HUES48 (cell line): ENCODE results near the gene RET.

Experiments used
- H3K27ac ChIP-seq: one replicate; pipeline ENCODE4 v1.7.0; 2013; ENCODE audit warnings: low read depth, low read length, inconsistent platforms
- H3K27me3 ChIP-seq: 2 replicates; pipeline ENCODE4 v1.6.1; 2013; ENCODE audit warnings: mild to moderate bottlenecking, low read length; ENCODE audit not compliant: control insufficient read depth, insufficient read depth
- H3K36me3 ChIP-seq: 2 replicates; pipeline ENCODE4 v1.6.1; 2013; ENCODE audit warnings: low read length; ENCODE audit not compliant: control insufficient read depth, insufficient read depth
- H3K4me1 ChIP-seq: 2 replicates; pipeline ENCODE4 v1.6.1; 2013; ENCODE audit warnings: mild to moderate bottlenecking, low read length; ENCODE audit not compliant: control insufficient read depth, insufficient read depth
- H3K4me3 ChIP-seq: 2 replicates; pipeline ENCODE4 v1.5.1; 2013; ENCODE audit warnings: mild to moderate bottlenecking, low read depth, low read length
- H3K9ac ChIP-seq: 2 replicates; pipeline ENCODE4 v1.6.1; 2013; ENCODE audit warnings: mild to moderate bottlenecking, low read depth, low read length, moderate library complexity
- H3K9me3 ChIP-seq: 2 replicates; pipeline ENCODE4 v1.6.1; 2013; ENCODE audit warnings: low read length; ENCODE audit not compliant: control insufficient read depth, insufficient read depth

RET gene

GRCh38 chr10:43117777-43118583 is 41.1 kb downstream of the RET start:
- Histone ChIP-seq H3K36me3 (no peaks in the 10 kb centered on the region), H3K27me3 (no peaks in the 10 kb centered on the region), H3K9ac (no peak overlapping the region), H3K9me3 (no peaks in the 10 kb centered on the region), H3K27ac (no peak overlapping the region), H3K4me1 (no peaks in the 10 kb centered on the region), H3K4me3 (no peak overlapping the region)

GRCh38 chr10:43118631-43119415 is 42.0 kb downstream of the RET start:
- H3K27ac ChIP-seq, result no peak overlapping the region
- no peak overlapping the region for H3K4me3 ChIP-seq
- H3K27me3 ChIP-seq, result no peaks in the 10 kb centered on the region
- H3K9ac ChIP-seq, result no peak overlapping the region
- H3K9me3 ChIP-seq, result no peaks in the 10 kb centered on the region
- no peaks in the 10 kb centered on the region for H3K36me3 ChIP-seq
- H3K4me1 ChIP-seq, result no peaks in the 10 kb centered on the region

GRCh38 chr10:43119416-43120115 is 42.7 kb downstream of the RET start:
- no peaks in the 10 kb centered on the region for H3K4me1 ChIP-seq
- H3K36me3 ChIP-seq, result 0 out of 2 replicates have a peak, but pooled peaks cover under 1% of the 10 kb centered on the region
- H3K9me3 ChIP-seq, result no peaks in the 10 kb centered on the region
- H3K27ac ChIP-seq, result no peak overlapping the region
- no peaks in the 10 kb centered on the region for H3K27me3 ChIP-seq
- H3K9ac ChIP-seq, result no peak overlapping the region
- H3K4me3 ChIP-seq, result no peak overlapping the region

DNA sequence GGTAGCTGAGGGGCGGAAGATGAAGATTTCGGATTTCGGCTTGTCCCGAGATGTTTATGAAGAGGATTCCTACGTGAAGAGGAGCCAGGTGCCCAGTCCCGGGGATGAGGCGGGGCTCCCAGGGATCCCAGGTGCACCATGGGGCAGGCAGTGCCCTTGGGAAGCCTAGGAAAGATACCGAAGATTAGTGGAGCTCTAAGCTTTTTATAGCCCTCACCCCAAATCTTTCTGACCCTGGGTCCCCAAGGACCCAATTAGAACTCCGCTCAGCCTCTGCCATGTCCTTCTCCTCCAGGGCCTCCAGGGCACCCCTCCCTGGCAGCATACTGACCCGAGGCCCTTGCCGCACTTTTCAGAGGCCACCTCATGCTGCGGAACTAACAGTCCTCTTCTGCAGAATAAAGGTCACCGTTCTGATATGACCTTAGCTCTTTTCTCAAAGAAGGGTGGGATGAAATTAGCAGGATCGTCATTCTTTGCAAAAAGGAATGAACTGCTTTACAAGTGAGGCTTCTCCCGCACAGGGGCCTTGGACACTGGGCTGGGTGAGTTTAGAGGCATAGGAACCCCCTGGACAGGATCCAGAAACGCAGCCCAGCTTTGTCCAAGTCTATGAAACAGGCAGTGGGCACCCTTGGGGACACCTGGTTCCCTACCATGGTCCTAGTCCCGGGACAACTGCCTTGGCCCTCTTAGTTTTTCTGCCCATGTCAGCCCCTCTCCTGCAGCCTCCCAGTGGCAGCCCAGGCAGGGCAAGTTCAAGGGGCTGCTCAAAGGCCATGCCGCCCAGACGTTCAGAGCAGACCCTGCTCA is 43.5 kb downstream of the RET start:
- Histone ChIP-seq H3K9ac (no peak overlapping the region), H3K4me1 (no peaks in the 10 kb centered on the region), H3K27me3 (no peaks in the 10 kb centered on the region), H3K4me3 (no peak overlapping the region), H3K9me3 (no peaks in the 10 kb centered on the region), H3K36me3 (peaks cover 3% of the 10 kb centered on the region; the same call in 1 of the 2 replicates), H3K27ac (no peak overlapping the region)

GRCh38 chr10:43120929-43121314 is 44.1 kb downstream of the RET start:
- H3K36me3 ChIP-seq, result peaks cover 3% of the 10 kb centered on the region; the same call in 1 of the 2 replicates
- H3K9me3 ChIP-seq, result no peaks in the 10 kb centered on the region
- H3K4me1 ChIP-seq, result no peaks in the 10 kb centered on the region
- H3K9ac ChIP-seq, result no peak overlapping the region
- no peak overlapping the region for H3K27ac ChIP-seq
- no peaks in the 10 kb centered on the region for H3K27me3 ChIP-seq
- H3K4me3 ChIP-seq, result no peak overlapping the region

DNA sequence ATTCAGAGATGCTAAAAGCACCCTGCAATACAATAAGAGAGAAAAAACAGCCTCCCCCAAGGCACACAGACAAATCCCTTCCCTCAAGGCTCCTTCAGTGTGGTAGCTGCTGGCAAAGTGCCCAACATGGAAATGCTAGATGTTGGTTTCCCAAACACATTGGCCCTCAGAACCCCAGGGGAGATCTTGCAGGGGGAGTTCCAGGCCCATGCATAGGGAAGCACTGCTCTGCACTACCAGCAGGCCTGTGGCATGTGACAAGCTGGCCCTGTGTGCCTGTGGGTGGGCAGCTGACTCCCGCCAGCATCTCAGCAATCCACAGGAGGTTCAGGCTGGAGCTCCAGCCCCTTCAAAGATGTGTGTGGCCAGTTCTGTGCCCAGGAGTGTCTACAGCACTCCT is 44.6 kb downstream of the RET start:
- Histone ChIP-seq H3K9me3 (no peaks in the 10 kb centered on the region), H3K27me3 (no peaks in the 10 kb centered on the region), H3K36me3 (peaks cover 3% of the 10 kb centered on the region; the same call in 1 of the 2 replicates), H3K27ac (no peak overlapping the region), H3K4me3 (no peak overlapping the region), H3K4me1 (no peaks in the 10 kb centered on the region), H3K9ac (no peak overlapping the region)

GRCh38 chr10:43122096-43122495 is 45.2 kb downstream of the RET start:
- no peaks in the 10 kb centered on the region for H3K4me1 ChIP-seq
- no peaks in the 10 kb centered on the region for H3K9me3 ChIP-seq
- no peak overlapping the region for H3K27ac ChIP-seq
- H3K36me3 ChIP-seq, result peaks cover 3% of the 10 kb centered on the region; the same call in 1 of the 2 replicates
- H3K9ac ChIP-seq, result no peak overlapping the region
- no peak overlapping the region for H3K4me3 ChIP-seq
- no peaks in the 10 kb centered on the region for H3K27me3 ChIP-seq

GRCh38 chr10:43122826-43123225 is 46.0 kb downstream of the RET start:
- H3K4me3 ChIP-seq, result no peak overlapping the region
- no peak overlapping the region for H3K9ac ChIP-seq
- no peaks in the 10 kb centered on the region for H3K27me3 ChIP-seq
- H3K4me1 ChIP-seq, result no peaks in the 10 kb centered on the region
- H3K36me3 ChIP-seq, result peaks cover 3% of the 10 kb centered on the region; the same call in 1 of the 2 replicates
- H3K27ac ChIP-seq, result no peak overlapping the region
- H3K9me3 ChIP-seq, result no peaks in the 10 kb centered on the region

- Histone ChIP-seq H3K4me3 (no peak overlapping the region), H3K9me3 (no peaks in the 10 kb centered on the region), H3K9ac (no peak overlapping the region), H3K36me3 (peaks cover 3% of the 10 kb centered on the region; the same call in 1 of the 2 replicates), H3K4me1 (no peaks in the 10 kb centered on the region), H3K27ac (no peak overlapping the region), H3K27me3 (no peaks in the 10 kb centered on the region)
Observed at GRCh38 chr10:43123361-43124093, 46.7 kb downstream of the RET start.

- Histone ChIP-seq H3K9ac (no peak overlapping the region), H3K36me3 (peaks cover 3% of the 10 kb centered on the region; the same call in 1 of the 2 replicates), H3K9me3 (no peaks in the 10 kb centered on the region), H3K27me3 (no peaks in the 10 kb centered on the region), H3K4me3 (no peak overlapping the region), H3K27ac (no peak overlapping the region), H3K4me1 (no peaks in the 10 kb centered on the region)
Observed at GRCh38 chr10:43124094-43124521, 47.2 kb downstream of the RET start.
